ENCODE measurements around the gene RIN1.

Gene RIN1

GRCh38 chr11:66315921-66316811, 20.1 kb downstream of the RIN1 start:
- TF ChIP-seq, protein P1, sequence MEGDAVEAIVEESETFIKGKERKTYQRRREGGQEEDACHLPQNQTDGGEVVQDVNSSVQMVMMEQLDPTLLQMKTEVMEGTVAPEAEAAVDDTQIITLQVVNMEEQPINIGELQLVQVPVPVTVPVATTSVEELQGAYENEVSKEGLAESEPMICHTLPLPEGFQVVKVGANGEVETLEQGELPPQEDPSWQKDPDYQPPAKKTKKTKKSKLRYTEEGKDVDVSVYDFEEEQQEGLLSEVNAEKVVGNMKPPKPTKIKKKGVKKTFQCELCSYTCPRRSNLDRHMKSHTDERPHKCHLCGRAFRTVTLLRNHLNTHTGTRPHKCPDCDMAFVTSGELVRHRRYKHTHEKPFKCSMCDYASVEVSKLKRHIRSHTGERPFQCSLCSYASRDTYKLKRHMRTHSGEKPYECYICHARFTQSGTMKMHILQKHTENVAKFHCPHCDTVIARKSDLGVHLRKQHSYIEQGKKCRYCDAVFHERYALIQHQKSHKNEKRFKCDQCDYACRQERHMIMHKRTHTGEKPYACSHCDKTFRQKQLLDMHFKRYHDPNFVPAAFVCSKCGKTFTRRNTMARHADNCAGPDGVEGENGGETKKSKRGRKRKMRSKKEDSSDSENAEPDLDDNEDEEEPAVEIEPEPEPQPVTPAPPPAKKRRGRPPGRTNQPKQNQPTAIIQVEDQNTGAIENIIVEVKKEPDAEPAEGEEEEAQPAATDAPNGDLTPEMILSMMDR (IDR thresholded peaks at IDR 0.05; ENCODE audit: extremely low read depth, insufficient read depth, missing control alignments), result no peak
- no peak for DNase-seq (ENCODE audit: low spot score)

GRCh38 chr11:66315498-66315885, 20.7 kb downstream of the RIN1 start:
- no peak for DNase-seq (ENCODE audit: low spot score)
- TF ChIP-seq, protein P1 (IDR thresholded peaks at IDR 0.05; ENCODE audit: extremely low read depth, insufficient read depth, missing control alignments), result no peak
- in situ Hi-C loops (cut with MboI; ENCODE audit: low pct_unique_long_range_greater_than_20kb, low sequenced_read_pairs, unreplicated experiment), result no loop called here

More at GRCh38 chr11:66315921-66316811, 20.1 kb downstream of the RIN1 start:
- in situ Hi-C loops (cut with MboI; ENCODE audit: low pct_unique_long_range_greater_than_20kb, low sequenced_read_pairs, unreplicated experiment), result no loop called here

- no peak for DNase-seq (ENCODE audit: low spot score)
- in situ Hi-C loops (cut with MboI; ENCODE audit: low pct_unique_long_range_greater_than_20kb, low sequenced_read_pairs, unreplicated experiment), result no loop called here
- TF ChIP-seq, protein P1 (IDR thresholded peaks at IDR 0.05; ENCODE audit: extremely low read depth, insufficient read depth, missing control alignments), result no peak
These were observed 21.4 kb downstream of the RIN1 start for GRCh38 chr11:66314561-66315497.

GRCh38 chr11:66314186-66314501, 22.1 kb downstream of the RIN1 start:
- in situ Hi-C loops (cut with MboI; ENCODE audit: low pct_unique_long_range_greater_than_20kb, low sequenced_read_pairs, unreplicated experiment), result no loop called here
- no peak for DNase-seq (ENCODE audit: low spot score)
- TF ChIP-seq, protein P1 (IDR thresholded peaks at IDR 0.05; ENCODE audit: extremely low read depth, insufficient read depth, missing control alignments), result no peak

DNA sequence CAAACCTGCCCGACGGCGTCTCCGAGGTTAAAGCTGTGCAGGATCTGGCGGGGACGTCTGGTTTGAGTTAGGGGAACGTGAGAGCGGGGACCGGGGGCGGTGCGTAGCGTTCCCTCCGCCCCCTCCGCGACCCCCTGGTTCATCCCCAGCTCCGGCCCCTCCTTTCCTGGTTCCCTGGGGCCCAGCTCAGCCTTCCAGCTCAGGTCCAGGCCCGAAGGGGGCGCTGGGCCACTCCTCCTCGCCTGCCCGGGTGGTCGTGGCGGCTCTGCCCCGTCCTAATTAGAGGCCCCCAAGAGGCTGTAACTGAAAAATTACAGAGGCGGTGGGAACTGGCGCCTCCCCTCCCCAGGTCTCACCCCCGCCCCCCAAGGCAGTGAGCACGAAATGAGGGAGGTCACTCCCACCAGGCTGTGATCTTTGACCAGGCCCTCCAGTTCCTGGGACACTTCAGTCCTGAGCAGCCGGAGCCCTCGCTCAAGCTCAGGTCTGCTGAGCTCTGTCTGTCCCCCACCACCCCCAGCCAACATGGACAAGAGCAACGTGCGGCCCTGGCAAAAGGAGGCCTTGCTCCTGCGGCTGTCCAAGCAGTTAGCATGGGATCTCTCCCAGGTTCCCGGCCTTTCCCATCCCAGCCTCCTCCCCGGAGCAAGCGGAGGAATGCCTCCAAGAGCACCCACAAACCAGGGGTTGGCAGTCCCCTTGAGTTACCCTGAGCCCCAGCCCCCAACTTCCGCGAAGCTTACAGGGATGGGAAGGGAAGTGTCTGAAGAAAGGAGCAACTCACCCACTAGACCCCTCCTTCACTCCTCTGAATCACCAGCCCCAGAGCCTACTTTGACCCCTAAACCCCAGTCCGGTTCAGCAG, 22.7 kb downstream of the RIN1 start:
- in situ Hi-C loops (cut with MboI; ENCODE audit: low pct_unique_long_range_greater_than_20kb, low sequenced_read_pairs, unreplicated experiment), result no loop called here
- DNase-seq (ENCODE audit: low spot score), result no peak
- TF ChIP-seq, protein P1 (IDR thresholded peaks at IDR 0.05; ENCODE audit: extremely low read depth, insufficient read depth, missing control alignments), result no peak
